ENCODE measurements around the gene FAF2.

- TF ChIP-seq, protein P1, sequence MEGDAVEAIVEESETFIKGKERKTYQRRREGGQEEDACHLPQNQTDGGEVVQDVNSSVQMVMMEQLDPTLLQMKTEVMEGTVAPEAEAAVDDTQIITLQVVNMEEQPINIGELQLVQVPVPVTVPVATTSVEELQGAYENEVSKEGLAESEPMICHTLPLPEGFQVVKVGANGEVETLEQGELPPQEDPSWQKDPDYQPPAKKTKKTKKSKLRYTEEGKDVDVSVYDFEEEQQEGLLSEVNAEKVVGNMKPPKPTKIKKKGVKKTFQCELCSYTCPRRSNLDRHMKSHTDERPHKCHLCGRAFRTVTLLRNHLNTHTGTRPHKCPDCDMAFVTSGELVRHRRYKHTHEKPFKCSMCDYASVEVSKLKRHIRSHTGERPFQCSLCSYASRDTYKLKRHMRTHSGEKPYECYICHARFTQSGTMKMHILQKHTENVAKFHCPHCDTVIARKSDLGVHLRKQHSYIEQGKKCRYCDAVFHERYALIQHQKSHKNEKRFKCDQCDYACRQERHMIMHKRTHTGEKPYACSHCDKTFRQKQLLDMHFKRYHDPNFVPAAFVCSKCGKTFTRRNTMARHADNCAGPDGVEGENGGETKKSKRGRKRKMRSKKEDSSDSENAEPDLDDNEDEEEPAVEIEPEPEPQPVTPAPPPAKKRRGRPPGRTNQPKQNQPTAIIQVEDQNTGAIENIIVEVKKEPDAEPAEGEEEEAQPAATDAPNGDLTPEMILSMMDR (conservative IDR thresholded peaks at IDR 0.05) = no peak
- TF ChIP-seq ZFX (IDR thresholded peaks at IDR 0.05) = no peak
Measured at GRCh38 chr5:176446884-176447590, 1.1 kb upstream of the FAF2 start.
